GM12892 (cell line): ENCODE data around the gene RASSF8.

Source experiments
- DNase-seq: peaks from one replicate; pipeline ENCODE4 v3.0.0; 2011; ENCODE audit not compliant: insufficient read length
- FAIRE-seq: peaks from 2 replicates; lab custom pipeline; 2011; peaks lifted over from hg19 to GRCh38; lab: Jason Lieb, UNC
- POLR2A ChIP-seq: IDR thresholded peaks from 2 replicates; pipeline ENCODE4 v1.6.1; 2011; ENCODE audit warnings: low read depth, low read length, control low read depth
- POLR2AphosphoS5 ChIP-seq: IDR thresholded peaks from 2 replicates; pipeline ENCODE4 v1.6.1; 2011; ENCODE audit warnings: low read depth, low read length, control low read depth
- TAF1 ChIP-seq: IDR thresholded peaks from 2 replicates; pipeline ENCODE4 v1.6.1; 2011; ENCODE audit warnings: low read depth, mild to moderate bottlenecking, control low read depth, low read length, borderline replicate concordance

Gene RASSF8

GRCh38 chr12:25940886-25941285, 17.6 kb upstream of the RASSF8 start:
- no peak for DNase-seq
- TF ChIP-seq TAF1: no peak
- no peak for TF ChIP-seq POLR2A
- no peak for TF ChIP-seq POLR2AphosphoS5
- no peak for FAIRE-seq

- TF ChIP-seq TAF1 (no peak), POLR2AphosphoS5 (no peak), POLR2A (no peak)
- no peak for FAIRE-seq
- no peak for DNase-seq
Observed at GRCh38 chr12:25942709-25943108, 15.8 kb upstream of the RASSF8 start.

DNA sequence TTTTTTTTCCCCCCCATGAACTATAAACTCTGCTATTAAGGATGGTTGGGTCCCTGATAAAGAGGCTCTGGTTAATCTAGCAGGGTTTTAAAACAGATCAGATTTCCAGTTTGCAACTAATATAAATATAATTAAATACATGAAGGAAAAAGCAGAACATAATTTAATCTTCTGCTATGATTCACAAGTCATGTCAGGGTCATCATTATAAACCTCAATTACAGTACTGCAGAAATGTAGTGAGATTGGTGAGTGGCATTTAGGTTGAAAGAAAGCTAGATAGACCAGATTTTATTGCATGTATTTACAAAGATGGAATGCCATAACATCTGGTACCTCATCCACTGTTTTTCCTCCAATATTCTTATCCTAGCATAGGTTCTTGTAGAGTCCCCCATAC, 14.5 kb upstream of the RASSF8 start:
- no peak for TF ChIP-seq POLR2A
- no peak for TF ChIP-seq TAF1
- TF ChIP-seq POLR2AphosphoS5: no peak
- DNase-seq: no peak
- FAIRE-seq: no peak

DNA sequence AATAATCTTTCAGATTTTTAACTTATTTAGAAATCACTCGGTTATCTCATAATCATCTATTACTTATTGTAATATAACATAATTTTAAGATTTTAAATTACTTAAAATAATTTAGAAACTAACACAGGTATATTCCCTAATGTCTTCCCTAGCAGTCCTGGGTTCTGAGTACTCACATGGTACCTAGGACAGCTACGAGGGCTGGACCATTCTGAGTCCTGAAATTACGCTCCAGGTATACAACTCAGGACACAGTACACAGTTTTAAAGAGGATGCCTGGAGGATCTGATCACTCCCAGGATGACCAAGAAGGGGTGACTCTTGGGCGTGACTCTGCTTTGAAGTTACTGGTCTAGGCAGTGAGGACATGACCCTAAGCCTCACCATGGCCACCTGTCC, 9.1 kb upstream of the RASSF8 start:
- TF ChIP-seq POLR2AphosphoS5: no peak
- FAIRE-seq (no peak), DNase-seq (no peak)

GRCh38 chr12:25950329-25951115, 8.0 kb upstream of the RASSF8 start:
- TF ChIP-seq TAF1 (no peak), POLR2A (no peak), POLR2AphosphoS5 (no peak)
- FAIRE-seq: no peak
- no peak for DNase-seq

DNA sequence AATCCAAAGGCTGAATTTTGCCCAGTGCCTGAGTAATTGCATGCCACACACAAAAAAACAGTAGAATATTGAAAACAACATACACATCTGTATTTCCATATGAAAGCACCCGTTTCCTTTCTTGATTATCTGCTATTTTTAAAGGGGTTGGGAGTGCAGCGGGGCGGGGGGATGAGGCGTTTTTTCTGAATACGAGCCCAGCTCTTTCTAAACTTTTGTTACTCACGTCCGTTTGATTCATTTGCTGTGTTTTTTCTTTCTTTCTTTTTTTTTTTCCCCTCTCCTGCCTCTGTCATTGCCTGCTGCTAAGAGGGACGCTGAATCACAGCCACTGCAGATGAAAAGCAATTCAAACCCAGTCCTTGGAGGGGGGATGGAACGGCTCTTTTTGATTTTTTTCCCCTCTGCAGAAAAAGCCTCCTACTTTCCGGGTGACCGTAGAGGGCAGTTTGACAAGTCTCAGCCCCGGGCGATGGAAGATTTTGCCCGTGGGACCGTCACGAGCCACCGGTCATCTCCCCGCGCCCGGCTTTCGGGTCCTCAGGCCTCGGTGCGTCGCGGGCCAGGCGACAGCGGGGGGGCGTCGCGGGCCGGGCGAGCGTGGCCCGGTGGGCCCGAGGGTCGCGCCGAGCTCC, 572 bp upstream of the RASSF8 start:
- no peak for FAIRE-seq
- no peak for TF ChIP-seq POLR2AphosphoS5
- no peak for TF ChIP-seq TAF1
- no peak for TF ChIP-seq POLR2A
- no peak for DNase-seq

- no peak for FAIRE-seq
Observed at GRCh38 chr12:25959071-25959961, 834 bp downstream of the RASSF8 start.

DNA sequence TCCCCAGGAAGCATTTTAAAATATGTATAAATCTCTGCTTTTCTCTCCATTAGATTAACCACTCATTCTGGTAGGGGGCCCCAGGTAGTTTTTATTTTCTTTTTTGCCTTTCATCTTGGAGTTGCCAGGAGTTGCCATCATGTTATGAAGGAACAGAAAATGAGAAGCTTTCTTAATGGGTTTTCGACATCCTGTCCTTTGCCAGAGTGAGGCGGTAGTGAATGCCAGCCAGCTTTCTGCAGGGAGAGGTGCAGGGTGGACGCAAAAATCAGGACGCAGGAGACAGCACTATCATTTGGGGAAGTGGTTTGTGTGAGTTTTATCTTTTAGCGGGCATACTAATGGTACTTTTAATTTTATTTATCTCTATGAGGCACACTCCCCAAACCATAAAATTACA, 1.7 kb downstream of the RASSF8 start:
- no peak for TF ChIP-seq POLR2AphosphoS5
- no peak for TF ChIP-seq POLR2A
- no peak for TF ChIP-seq TAF1
- FAIRE-seq (no peak), DNase-seq (no peak)

More at GRCh38 chr12:25959071-25959961, 834 bp downstream of the RASSF8 start:
- no peak for DNase-seq
- no peak for TF ChIP-seq TAF1
- TF ChIP-seq POLR2A: no peak
- no peak for TF ChIP-seq POLR2AphosphoS5

- DNase-seq (no peak), FAIRE-seq (no peak)
- no peak for TF ChIP-seq TAF1
Observed at GRCh38 chr12:25960961-25961360, 2.5 kb downstream of the RASSF8 start.

GRCh38 chr12:25962932-25963525, 4.5 kb downstream of the RASSF8 start:
- FAIRE-seq: no peak
- DNase-seq: no peak
- TF ChIP-seq TAF1: no peak
- no peak for TF ChIP-seq POLR2AphosphoS5
- TF ChIP-seq POLR2A: no peak

DNA sequence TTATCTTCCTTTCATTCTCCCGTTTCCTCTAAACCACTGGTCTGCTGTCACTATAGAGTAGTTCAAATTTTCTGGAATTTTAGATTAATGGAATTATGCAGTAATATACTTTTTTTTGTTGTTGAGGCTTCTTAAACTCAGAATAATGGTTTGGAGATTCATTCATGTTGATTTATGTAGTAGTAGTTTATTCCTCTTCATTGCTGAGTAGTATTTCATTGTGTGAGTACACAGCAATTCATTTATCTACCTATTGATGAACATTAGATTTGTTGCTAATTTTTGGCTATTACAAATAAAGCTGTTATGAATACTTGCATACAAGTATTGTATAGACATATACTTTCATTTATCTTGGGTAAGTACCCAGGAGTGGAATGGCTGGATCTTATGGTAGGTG, 7.2 kb downstream of the RASSF8 start:
- FAIRE-seq (no peak), DNase-seq (no peak)
- TF ChIP-seq TAF1 (no peak), POLR2A (no peak), POLR2AphosphoS5 (no peak)

GRCh38 chr12:25970082-25970481, 11.6 kb downstream of the RASSF8 start:
- FAIRE-seq (no peak), DNase-seq (no peak)
- TF ChIP-seq POLR2AphosphoS5 (no peak), POLR2A (no peak), TAF1 (no peak)
